Thoracic aorta (tissue), 2 donors: ENCODE data around the gene NCKAP5. TPM values are rescaled to one million over a fixed set of nuclear protein-coding genes. Genes with fewer than 3 reads are reported as not detected.

Source experiments
- ATAC-seq: fragments of 150-250 bp; one replicate; pipeline ENCODE4 v1.8.0; 2017; ENCODE audit warnings: low read depth; ENCODE audit not compliant: insufficient number of reproducible peaks, low FRiP score
- DNase-seq: peaks from one replicate; pipeline ENCODE4 v3.0.0-alpha.2; 2020; ENCODE audit warnings: low spot score
- H3K27ac ChIP-seq, 2 donors: fragments of 200-600 bp; sonication (generic); 1 replicate in 1 of 2; 2 replicates in 1 of 2; pipeline ENCODE4 v1.5.1; 2016; ENCODE audit warnings: mild to moderate bottlenecking in 2 of 2, moderate library complexity in 2 of 2
- H3K27me3 ChIP-seq: fragments of 200-600 bp; sonication (generic); replicated peaks from 2 replicates; pipeline ENCODE4 v1.6.0; 2016; ENCODE audit warnings: mild to moderate bottlenecking; ENCODE audit not compliant: insufficient read depth
- H3K36me3 ChIP-seq: fragments of 200-600 bp; sonication (generic); one replicate; pipeline ENCODE4 v1.5.1; 2016
- H3K4me1 ChIP-seq, 2 donors: fragments of 200-600 bp; sonication (generic); 1 replicate in 1 of 2; 2 replicates in 1 of 2; pipeline versions ENCODE4 v1.5.1 to v1.6.0; 2016; ENCODE audit warnings: low read depth in 2 of 2, mild to moderate bottlenecking in 1 of 2; ENCODE audit not compliant: control insufficient read depth in 1 of 2
- H3K4me3 ChIP-seq: fragments of 200-600 bp; sonication (generic); 2 replicates; pipeline ENCODE4 v1.5.1; 2016; ENCODE audit warnings: mild to moderate bottlenecking
- H3K9me3 ChIP-seq: fragments of 200-600 bp; sonication (generic); 2 replicates; pipeline ENCODE4 v1.5.1; 2016
- total RNA-seq, 2 donors: library from RNA; depleted of rRNA; stranded (reverse); fragments of >200 nt; gene quantifications; one replicate each; pipeline versions ENCODE4 v1.1.0 to v1.2.3, GENCODE V29; 2016
- TF ChIP-seq, protein P1 (sequence below): fragments of 200-600 bp; sonication (generic); IDR thresholded peaks from one replicate; pipeline ENCODE4 v1.5.1; 2019; ENCODE audit warnings: antibody characterized with exemption

NCKAP5 gene
- total RNA-seq, 2 donors from 2014 or later: 1.2 to 1.9 TPM

DNA sequence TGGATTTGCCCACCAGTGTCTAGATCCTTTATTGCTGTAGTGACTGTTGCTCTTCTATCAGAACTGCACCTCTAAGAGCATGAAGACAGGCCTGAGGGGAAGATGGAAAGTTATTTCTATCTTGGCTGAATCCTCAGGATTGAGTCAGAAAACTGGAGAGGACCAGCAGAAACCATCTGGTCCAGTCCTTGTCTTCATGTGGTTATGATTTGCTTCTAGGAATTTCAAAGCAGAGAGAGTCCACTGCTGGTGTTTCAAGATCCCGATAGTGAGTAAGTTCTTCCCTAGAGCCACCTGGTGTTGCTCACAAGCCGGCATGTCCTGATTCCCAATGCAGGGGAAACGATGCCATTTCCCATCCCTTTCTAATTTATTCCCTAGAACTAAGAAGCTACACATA is 84.2 kb downstream of the NCKAP5 start:
- ATAC-seq (no peak), DNase-seq (no peak)
- H3K27ac ChIP-seq: no peak overlapping the region
- no peaks in the 10 kb centered on the region for H3K27me3 ChIP-seq
- no peaks in the 10 kb centered on the region for H3K9me3 ChIP-seq
- H3K4me1 ChIP-seq: no peaks in the 10 kb centered on the region
- no peak overlapping the region for H3K4me3 ChIP-seq
- no peaks in the 10 kb centered on the region for H3K36me3 ChIP-seq
- TF ChIP-seq, protein P1, sequence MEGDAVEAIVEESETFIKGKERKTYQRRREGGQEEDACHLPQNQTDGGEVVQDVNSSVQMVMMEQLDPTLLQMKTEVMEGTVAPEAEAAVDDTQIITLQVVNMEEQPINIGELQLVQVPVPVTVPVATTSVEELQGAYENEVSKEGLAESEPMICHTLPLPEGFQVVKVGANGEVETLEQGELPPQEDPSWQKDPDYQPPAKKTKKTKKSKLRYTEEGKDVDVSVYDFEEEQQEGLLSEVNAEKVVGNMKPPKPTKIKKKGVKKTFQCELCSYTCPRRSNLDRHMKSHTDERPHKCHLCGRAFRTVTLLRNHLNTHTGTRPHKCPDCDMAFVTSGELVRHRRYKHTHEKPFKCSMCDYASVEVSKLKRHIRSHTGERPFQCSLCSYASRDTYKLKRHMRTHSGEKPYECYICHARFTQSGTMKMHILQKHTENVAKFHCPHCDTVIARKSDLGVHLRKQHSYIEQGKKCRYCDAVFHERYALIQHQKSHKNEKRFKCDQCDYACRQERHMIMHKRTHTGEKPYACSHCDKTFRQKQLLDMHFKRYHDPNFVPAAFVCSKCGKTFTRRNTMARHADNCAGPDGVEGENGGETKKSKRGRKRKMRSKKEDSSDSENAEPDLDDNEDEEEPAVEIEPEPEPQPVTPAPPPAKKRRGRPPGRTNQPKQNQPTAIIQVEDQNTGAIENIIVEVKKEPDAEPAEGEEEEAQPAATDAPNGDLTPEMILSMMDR: no peak

DNA sequence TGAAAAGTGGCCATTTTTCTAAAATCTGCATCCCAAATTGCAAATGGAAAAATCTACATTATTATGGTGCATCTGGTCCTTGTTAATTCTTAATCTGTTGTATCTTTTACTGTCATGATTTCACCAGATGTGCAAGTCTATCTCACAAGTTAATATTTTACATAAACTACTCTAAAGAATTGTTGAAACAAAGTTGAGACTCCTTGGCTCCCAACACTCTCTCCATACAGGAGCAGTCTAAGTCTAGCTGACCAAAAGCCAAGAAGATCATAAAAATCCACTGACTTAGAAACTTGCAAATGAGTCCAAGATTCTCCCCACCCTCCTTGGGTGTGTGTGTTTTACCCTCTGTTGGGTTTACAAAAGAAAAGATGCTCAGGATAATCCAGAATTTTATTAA is 85.1 kb downstream of the NCKAP5 start:
- TF ChIP-seq, protein P1: no peak
- Histone ChIP-seq H3K27ac (no peak overlapping the region), H3K9me3 (no peaks in the 10 kb centered on the region), H3K4me1 (no peaks in the 10 kb centered on the region), H3K4me3 (no peak overlapping the region), H3K36me3 (no peaks in the 10 kb centered on the region), H3K27me3 (no peaks in the 10 kb centered on the region)
- DNase-seq (no peak), ATAC-seq (no peak)

DNA sequence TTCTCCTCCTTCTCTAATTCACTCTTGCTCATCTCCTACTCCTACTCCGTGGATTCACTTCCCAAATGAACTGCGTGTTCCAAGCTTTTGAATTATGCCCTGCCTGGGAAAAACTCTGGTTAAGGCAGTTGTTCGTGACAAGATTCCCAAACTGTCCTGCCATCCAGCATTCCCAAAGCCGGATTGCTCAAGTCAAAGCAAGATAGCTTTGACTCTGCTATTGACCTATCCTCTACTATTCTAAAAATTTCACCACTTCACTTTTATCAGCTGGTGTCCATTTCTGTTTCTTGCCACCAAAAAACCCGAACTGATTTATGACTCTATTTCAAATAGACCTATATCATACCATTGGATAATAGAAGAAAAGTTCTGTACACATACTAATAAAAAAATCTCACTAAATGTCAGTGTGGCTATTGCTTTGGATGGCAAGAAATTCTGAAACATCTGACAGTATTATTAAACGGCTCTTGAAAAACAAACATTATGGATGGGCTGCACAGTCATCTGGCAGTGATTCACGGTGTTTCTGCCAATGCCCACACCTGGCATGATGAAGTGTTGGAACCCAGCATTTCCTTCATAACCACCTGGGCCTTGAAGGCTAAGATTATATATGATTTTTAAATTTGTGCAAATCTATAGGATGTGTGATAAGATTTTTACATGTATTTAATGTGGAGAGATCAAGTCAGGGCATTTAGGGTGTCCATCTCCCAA is 87.4 kb downstream of the NCKAP5 start:
- no peaks in the 10 kb centered on the region for H3K27me3 ChIP-seq
- no peak overlapping the region for H3K4me3 ChIP-seq
- no peak overlapping the region for H3K27ac ChIP-seq
- H3K9me3 ChIP-seq: no peaks in the 10 kb centered on the region
- ATAC-seq: no peak
- no peaks in the 10 kb centered on the region for H3K36me3 ChIP-seq
- DNase-seq: no peak
- TF ChIP-seq, protein P1: no peak
- no peaks in the 10 kb centered on the region for H3K4me1 ChIP-seq

DNA sequence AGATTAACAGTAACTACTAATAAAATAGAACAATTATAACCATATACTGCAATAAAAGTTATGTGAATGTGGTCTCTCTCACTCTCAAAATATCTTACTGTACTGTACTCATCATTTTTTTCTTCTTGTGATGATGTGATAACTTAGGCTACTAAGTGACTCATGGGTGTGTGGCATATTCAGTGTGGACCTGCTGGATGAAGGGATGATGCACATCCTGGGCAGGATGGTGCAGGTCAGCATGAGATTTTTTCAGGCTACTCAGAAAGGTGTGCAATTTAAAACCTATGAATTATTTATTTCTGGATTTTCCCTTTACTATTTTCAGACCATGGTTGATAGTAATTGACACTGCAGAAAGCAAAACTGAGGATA is 90.7 kb downstream of the NCKAP5 start:
- DNase-seq (no peak), ATAC-seq (no peak)
- TF ChIP-seq, protein P1: no peak
- Histone ChIP-seq H3K27ac (no peak overlapping the region), H3K27me3 (no peaks in the 10 kb centered on the region), H3K4me3 (no peak overlapping the region), H3K4me1 (no peaks in the 10 kb centered on the region), H3K9me3 (no peaks in the 10 kb centered on the region), H3K36me3 (no peaks in the 10 kb centered on the region)

DNA sequence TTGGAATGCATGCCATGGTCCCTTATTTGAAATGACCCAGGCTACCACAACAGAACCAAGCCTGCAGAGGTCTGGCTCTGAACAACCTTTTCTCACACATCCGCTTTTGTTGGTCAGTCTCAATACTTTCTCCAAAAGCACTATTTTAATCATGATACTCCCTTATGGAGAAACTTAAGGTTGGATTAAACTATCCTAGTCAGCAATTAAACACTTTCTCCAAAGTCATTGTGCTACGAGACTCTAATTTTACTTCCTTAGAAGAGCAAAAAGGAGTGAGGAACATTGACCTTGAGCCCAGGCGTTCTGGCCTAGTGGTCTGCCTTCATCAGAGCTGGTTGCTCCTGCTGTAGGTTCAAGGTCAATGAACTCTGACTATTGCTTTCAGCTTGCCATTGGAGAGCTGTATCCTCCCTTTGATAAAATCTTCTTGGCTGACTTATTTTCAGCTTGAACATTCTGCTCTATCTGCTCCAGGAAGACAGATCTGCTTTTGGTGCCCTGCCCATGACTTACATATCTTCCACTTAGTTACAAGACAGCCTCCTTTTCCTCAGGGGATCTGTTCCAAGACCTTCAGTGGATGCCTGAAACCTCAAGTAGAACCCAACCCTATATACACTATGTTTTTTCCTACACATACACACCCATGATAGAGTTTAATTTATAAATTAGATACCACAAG is 91.2 kb downstream of the NCKAP5 start:
- Histone ChIP-seq H3K27ac (no peak overlapping the region), H3K36me3 (no peaks in the 10 kb centered on the region), H3K9me3 (no peaks in the 10 kb centered on the region), H3K4me1 (no peaks in the 10 kb centered on the region), H3K4me3 (no peak overlapping the region), H3K27me3 (no peaks in the 10 kb centered on the region)
- ATAC-seq (no peak), DNase-seq (no peak)
- TF ChIP-seq, protein P1: no peak
